ENCODE data around the gene TBC1D16. TPM values are rescaled to one million over a fixed set of nuclear protein-coding genes. Genes with fewer than 3 reads are reported as not detected.
"Not testable (repeated sequence)": the region's sequence is repeated elsewhere in the genome, so short reads cannot be mapped to it uniquely, and the experiment has no call there.

TBC1D16 gene
- total RNA-seq, 2 experiments from 2014 or later, result 17.0 to 19.0 TPM

GRCh38 chr17:79968116-79968515, 67.6 kb downstream of the TBC1D16 start:
- intact Hi-C loops (cut with micrococcal nuclease), result no loop called here
- Mint-ChIP-seq H3K9me3 (no peaks in the 10 kb centered on the region), H3K27me3 (ENCODE audit: low read depth) (no peaks in the 10 kb centered on the region), H3K4me1 (ENCODE audit: low read depth) (no peaks in the 10 kb centered on the region), H3K36me3 (ENCODE audit: low read depth) (peaks cover 2% of the 10 kb centered on the region), H3K4me3 (no peak overlapping the region), H3K27ac (no peak overlapping the region)
- CTCF ChIA-PET, result interaction anchor here (0.6 to 0.9 kb wide), 2 partner anchors 15 to 19 kb away, joined by 3 read pairs; no protein-coding TSS in a partner anchor
- DNase-seq, result no peak

DNA sequence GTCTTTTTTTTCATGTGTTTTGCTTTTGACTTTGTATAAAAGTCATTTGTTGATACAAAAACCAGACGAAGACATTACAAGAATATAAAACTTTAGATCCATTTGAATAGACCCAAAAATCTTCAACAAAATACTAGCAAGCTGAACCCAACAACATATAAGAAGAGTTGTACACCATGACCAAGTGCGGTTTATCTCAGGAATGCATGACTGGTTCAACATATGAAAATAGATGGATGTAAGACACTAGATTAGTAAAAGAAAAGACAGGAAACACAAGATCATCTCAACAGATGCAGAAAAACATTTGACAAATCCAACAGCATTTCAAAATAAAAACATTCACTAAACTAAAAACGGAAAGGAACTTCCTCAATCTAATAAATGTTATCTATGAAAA, 69.0 kb downstream of the TBC1D16 start:
- CTCF ChIA-PET, result no interaction called here
- Mint-ChIP-seq H3K4me1 (ENCODE audit: low read depth) (no peaks in the 10 kb centered on the region), H3K27ac (no peak overlapping the region), H3K27me3 (ENCODE audit: low read depth) (no peaks in the 10 kb centered on the region), H3K9me3 (no peaks in the 10 kb centered on the region), H3K36me3 (ENCODE audit: low read depth) (no peaks in the 10 kb centered on the region), H3K4me3 (no peak overlapping the region)
- no peak for DNase-seq
- intact Hi-C loops (cut with micrococcal nuclease), result no loop called here

DNA sequence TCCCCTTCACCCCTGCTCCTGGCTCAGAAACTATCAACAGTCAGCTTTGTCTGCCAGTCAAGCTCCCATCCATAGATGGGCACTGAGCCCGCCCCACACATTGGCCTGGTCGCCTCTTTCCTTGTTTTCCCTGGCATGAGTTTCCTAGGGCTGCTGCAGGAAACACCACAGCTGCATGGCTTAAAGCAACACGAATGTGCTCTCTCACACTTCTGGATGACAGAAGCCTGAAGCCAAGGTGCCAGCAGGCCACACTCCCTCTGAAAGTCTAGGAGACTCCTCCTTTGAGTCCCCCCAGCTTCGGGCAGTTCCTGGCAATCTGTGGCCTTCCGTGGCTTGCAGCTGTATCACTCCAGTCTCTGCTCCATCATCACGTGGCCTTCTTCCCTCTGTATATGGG, 69.9 kb downstream of the TBC1D16 start:
- no peak overlapping the region for H3K27ac Mint-ChIP-seq

DNA sequence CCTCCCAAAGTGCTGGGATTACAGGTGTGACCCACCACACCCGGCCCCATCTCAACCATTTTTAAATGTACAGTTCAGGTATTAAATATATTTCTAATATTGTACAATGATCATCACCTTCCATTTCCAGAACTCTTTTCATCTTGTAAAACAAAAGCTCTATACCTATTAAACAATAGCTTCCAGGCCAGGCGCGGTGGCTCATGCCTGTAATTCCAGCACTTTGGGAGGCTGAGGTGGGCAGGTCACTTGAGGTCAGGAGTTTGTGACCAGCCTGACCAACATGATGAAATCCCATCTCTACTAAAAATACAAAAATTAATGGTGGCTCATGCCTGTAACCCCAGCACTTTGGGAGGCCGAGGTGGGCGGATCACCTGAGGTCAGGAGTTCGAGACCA, 73.2 kb downstream of the TBC1D16 start:
- H3K9me3 Mint-ChIP-seq; H3K36me3 Mint-ChIP-seq (ENCODE audit: low read depth); H3K4me1 Mint-ChIP-seq (ENCODE audit: low read depth); H3K27ac Mint-ChIP-seq; intact Hi-C loops (cut with micrococcal nuclease); H3K4me3 Mint-ChIP-seq; DNase-seq; H3K27me3 Mint-ChIP-seq (ENCODE audit: low read depth): not testable (repeated sequence)
- CTCF ChIA-PET, result interaction anchor here (1.2 kb wide), 1 partner anchor 28 kb away, joined by 3 read pairs; no protein-coding TSS in a partner anchor

More for the DNA sequence above, 69.9 kb downstream of the TBC1D16 start:
- intact Hi-C loops (cut with micrococcal nuclease), result no loop called here
- CTCF ChIA-PET, result no interaction called here
- no peaks in the 10 kb centered on the region for H3K4me1 Mint-ChIP-seq (ENCODE audit: low read depth)
- H3K36me3 Mint-ChIP-seq (ENCODE audit: low read depth), result no peaks in the 10 kb centered on the region
- H3K9me3 Mint-ChIP-seq, result no peaks in the 10 kb centered on the region
- DNase-seq, result no peak
- no peak overlapping the region for H3K4me3 Mint-ChIP-seq
- H3K27me3 Mint-ChIP-seq (ENCODE audit: low read depth), result no peaks in the 10 kb centered on the region

GRCh38 chr17:79961567-79961966, 74.1 kb downstream of the TBC1D16 start:
- DNase-seq; H3K4me3 Mint-ChIP-seq; intact Hi-C loops (cut with micrococcal nuclease); H3K9me3 Mint-ChIP-seq; H3K27ac Mint-ChIP-seq; H3K36me3 Mint-ChIP-seq (ENCODE audit: low read depth); CTCF ChIA-PET; H3K4me1 Mint-ChIP-seq (ENCODE audit: low read depth); H3K27me3 Mint-ChIP-seq (ENCODE audit: low read depth): not testable (repeated sequence)

GRCh38 chr17:79960788-79961522, 74.7 kb downstream of the TBC1D16 start:
- no peaks in the 10 kb centered on the region for H3K4me1 Mint-ChIP-seq (ENCODE audit: low read depth)
- H3K27ac Mint-ChIP-seq, result no peak overlapping the region
- intact Hi-C loops (cut with micrococcal nuclease), result no loop called here
- H3K36me3 Mint-ChIP-seq (ENCODE audit: low read depth), result no peaks in the 10 kb centered on the region
- CTCF ChIA-PET, result no interaction called here
- H3K9me3 Mint-ChIP-seq, result no peaks in the 10 kb centered on the region
- H3K27me3 Mint-ChIP-seq (ENCODE audit: low read depth), result no peaks in the 10 kb centered on the region
- no peak overlapping the region for H3K4me3 Mint-ChIP-seq
- no peak for DNase-seq

GRCh38 chr17:79959042-79959441, 76.6 kb downstream of the TBC1D16 start:
- Mint-ChIP-seq H3K27me3 (ENCODE audit: low read depth) (no peaks in the 10 kb centered on the region), H3K4me3 (no peak overlapping the region), H3K27ac (no peak overlapping the region), H3K36me3 (ENCODE audit: low read depth) (no peaks in the 10 kb centered on the region), H3K4me1 (ENCODE audit: low read depth) (no peaks in the 10 kb centered on the region), H3K9me3 (no peaks in the 10 kb centered on the region)
- no peak for DNase-seq
- CTCF ChIA-PET, result interaction anchor here (0.6 to 0.7 kb wide), 2 partner anchors 77 to 124 kb away, joined by 3 read pairs; no protein-coding TSS in a partner anchor
- intact Hi-C loops (cut with micrococcal nuclease), result no loop called here

- intact Hi-C loops (cut with micrococcal nuclease), result no loop called here
- H3K4me1 Mint-ChIP-seq (ENCODE audit: low read depth), result no peaks in the 10 kb centered on the region
- no peak overlapping the region for H3K27ac Mint-ChIP-seq
Measured at GRCh38 chr17:79956853-79957252, 78.8 kb downstream of the TBC1D16 start.

GRCh38 chr17:79956441-79956735, 79.3 kb downstream of the TBC1D16 start:
- H3K27me3 Mint-ChIP-seq (ENCODE audit: low read depth); intact Hi-C loops (cut with micrococcal nuclease); H3K4me3 Mint-ChIP-seq; H3K36me3 Mint-ChIP-seq (ENCODE audit: low read depth); H3K4me1 Mint-ChIP-seq (ENCODE audit: low read depth); CTCF ChIA-PET; H3K9me3 Mint-ChIP-seq; DNase-seq; H3K27ac Mint-ChIP-seq: not testable (repeated sequence)

More at GRCh38 chr17:79956853-79957252, 78.8 kb downstream of the TBC1D16 start:
- no peaks in the 10 kb centered on the region for H3K36me3 Mint-ChIP-seq (ENCODE audit: low read depth)
- H3K4me3 Mint-ChIP-seq, result no peak overlapping the region
- CTCF ChIA-PET, result no interaction called here
- no peaks in the 10 kb centered on the region for H3K9me3 Mint-ChIP-seq
- H3K27me3 Mint-ChIP-seq (ENCODE audit: low read depth), result no peaks in the 10 kb centered on the region
- no peak for DNase-seq

- no peaks in the 10 kb centered on the region for H3K36me3 Mint-ChIP-seq (ENCODE audit: low read depth)
- H3K9me3 Mint-ChIP-seq, result no peaks in the 10 kb centered on the region
- no peaks in the 10 kb centered on the region for H3K4me1 Mint-ChIP-seq (ENCODE audit: low read depth)
- no peak overlapping the region for H3K27ac Mint-ChIP-seq
- no peaks in the 10 kb centered on the region for H3K27me3 Mint-ChIP-seq (ENCODE audit: low read depth)
- no peak overlapping the region for H3K4me3 Mint-ChIP-seq
- DNase-seq, result no peak
- intact Hi-C loops (cut with micrococcal nuclease), result no loop called here
- CTCF ChIA-PET, result no interaction called here
Measured at GRCh38 chr17:79955691-79956440, 79.8 kb downstream of the TBC1D16 start.

DNA sequence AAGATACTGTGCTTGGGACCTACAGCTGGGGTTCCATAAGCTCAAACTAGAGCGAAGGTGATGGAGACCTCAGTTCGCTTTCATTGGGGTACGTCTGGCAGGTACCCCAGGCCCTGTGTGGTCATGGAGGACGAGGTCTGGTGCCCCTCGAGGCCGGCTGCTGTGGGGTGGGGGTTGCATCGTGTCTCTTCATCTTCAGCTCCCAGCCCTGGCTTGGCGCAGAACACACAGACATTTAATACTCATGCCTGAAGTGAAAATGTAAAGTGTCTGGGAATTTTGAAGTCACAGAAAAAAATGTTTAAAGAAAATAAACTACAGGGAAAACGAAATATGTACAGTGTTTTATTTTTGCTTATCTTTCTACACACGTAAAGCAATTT, 80.5 kb downstream of the TBC1D16 start:
- no peaks in the 10 kb centered on the region for H3K27me3 Mint-ChIP-seq (ENCODE audit: low read depth)
- no peak for DNase-seq
- CTCF ChIA-PET, result no interaction called here
- H3K36me3 Mint-ChIP-seq (ENCODE audit: low read depth), result no peaks in the 10 kb centered on the region
- H3K4me1 Mint-ChIP-seq (ENCODE audit: low read depth), result no peaks in the 10 kb centered on the region
- intact Hi-C loops (cut with micrococcal nuclease), result no loop called here
- no peak overlapping the region for H3K4me3 Mint-ChIP-seq
- H3K27ac Mint-ChIP-seq, result no peak overlapping the region
- H3K9me3 Mint-ChIP-seq, result no peaks in the 10 kb centered on the region

- H3K27ac Mint-ChIP-seq, result no peak overlapping the region
- intact Hi-C loops (cut with micrococcal nuclease), result no loop called here
- DNase-seq, result no peak
- H3K27me3 Mint-ChIP-seq (ENCODE audit: low read depth), result no peaks in the 10 kb centered on the region
- H3K9me3 Mint-ChIP-seq, result no peaks in the 10 kb centered on the region
- CTCF ChIA-PET, result no interaction called here
- H3K36me3 Mint-ChIP-seq (ENCODE audit: low read depth), result no peaks in the 10 kb centered on the region
- H3K4me3 Mint-ChIP-seq, result no peak overlapping the region
- H3K4me1 Mint-ChIP-seq (ENCODE audit: low read depth), result no peaks in the 10 kb centered on the region
Measured at GRCh38 chr17:79954281-79955166, 81.1 kb downstream of the TBC1D16 start.
